HT1080 (cell line): ENCODE measurements around the gene GAS2. TPM values are rescaled to one million over a fixed set of nuclear protein-coding genes. Genes with fewer than 3 reads are reported as not detected.

Source experiments
- DNase-seq: peaks from one replicate; pipeline ENCODE4 v3.0.0-alpha.2; 2015; ENCODE audit warnings: low read depth
- total RNA-seq: library from RNA; depleted of rRNA; stranded (reverse); fragments of >200 nt; shearing (Covaris generic); gene quantifications from 2 replicates; pipeline ENCODE4 v1.2.3, GENCODE V29; 2014

The GAS2 gene
- total RNA-seq, 1 experiment from 2014 or later, result 0.82 TPM

GRCh38 chr11:22671751-22672150 lies 5.3 kb downstream of the GAS2 start:
- peak; percentile 11 for DNase-seq

GRCh38 chr11:22674470-22675439 lies 8.3 kb downstream of the GAS2 start:
- DNase-seq, result no peak

- DNase-seq, result no peak
These were observed 10.9 kb downstream of the GAS2 start for GRCh38 chr11:22677153-22677903.

- DNase-seq, result no peak
These were observed 14.2 kb downstream of the GAS2 start for GRCh38 chr11:22680628-22681027.

- DNase-seq, result no peak
These were observed 14.9 kb downstream of the GAS2 start for GRCh38 chr11:22681281-22681812.

GRCh38 chr11:22684082-22684481 lies 17.7 kb downstream of the GAS2 start:
- DNase-seq, result no peak

- DNase-seq, result no peak
These were observed 18.7 kb downstream of the GAS2 start for GRCh38 chr11:22685111-22685510.

GRCh38 chr11:22688914-22689313 lies 22.5 kb downstream of the GAS2 start:
- no peak for DNase-seq

GRCh38 chr11:22690257-22690656 lies 23.8 kb downstream of the GAS2 start:
- no peak for DNase-seq

GRCh38 chr11:22690871-22691270 lies 24.5 kb downstream of the GAS2 start:
- no peak for DNase-seq

GRCh38 chr11:22699388-22699787 lies 33.0 kb downstream of the GAS2 start:
- no peak for DNase-seq

- no peak for DNase-seq
These were observed 35.6 kb downstream of the GAS2 start for GRCh38 chr11:22702031-22702430.

- DNase-seq, result peak; percentile 91
These were observed 36.6 kb downstream of the GAS2 start for GRCh38 chr11:22703040-22703439.

GRCh38 chr11:22703591-22703990 lies 37.2 kb downstream of the GAS2 start:
- DNase-seq, result peak; percentile 44

- no peak for DNase-seq
These were observed 40.9 kb downstream of the GAS2 start for GRCh38 chr11:22707119-22707899.

GRCh38 chr11:22711071-22711770 lies 44.8 kb downstream of the GAS2 start:
- DNase-seq, result no peak

- DNase-seq, result no peak
These were observed 45.5 kb downstream of the GAS2 start for GRCh38 chr11:22711880-22712279.

GRCh38 chr11:22713336-22713735 lies 46.9 kb downstream of the GAS2 start:
- no peak for DNase-seq

GRCh38 chr11:22715971-22716370 lies 49.6 kb downstream of the GAS2 start:
- no peak for DNase-seq

- DNase-seq, result no peak
These were observed 54.0 kb downstream of the GAS2 start for GRCh38 chr11:22720457-22720856.

- DNase-seq, result no peak
These were observed 56.9 kb downstream of the GAS2 start for GRCh38 chr11:22723274-22723673.
